GM19043 (cell line): Measurements from ENCODE around the gene ROBO3.

Experiments used
- ATAC-seq: cut with Tn5 transposase; IDR thresholded peaks from one replicate; pipeline ENCODE4 v1.9.1; 2021; ENCODE audit warnings: low read depth; ENCODE audit not compliant: unreplicated experiment

ROBO3 gene

DNA sequence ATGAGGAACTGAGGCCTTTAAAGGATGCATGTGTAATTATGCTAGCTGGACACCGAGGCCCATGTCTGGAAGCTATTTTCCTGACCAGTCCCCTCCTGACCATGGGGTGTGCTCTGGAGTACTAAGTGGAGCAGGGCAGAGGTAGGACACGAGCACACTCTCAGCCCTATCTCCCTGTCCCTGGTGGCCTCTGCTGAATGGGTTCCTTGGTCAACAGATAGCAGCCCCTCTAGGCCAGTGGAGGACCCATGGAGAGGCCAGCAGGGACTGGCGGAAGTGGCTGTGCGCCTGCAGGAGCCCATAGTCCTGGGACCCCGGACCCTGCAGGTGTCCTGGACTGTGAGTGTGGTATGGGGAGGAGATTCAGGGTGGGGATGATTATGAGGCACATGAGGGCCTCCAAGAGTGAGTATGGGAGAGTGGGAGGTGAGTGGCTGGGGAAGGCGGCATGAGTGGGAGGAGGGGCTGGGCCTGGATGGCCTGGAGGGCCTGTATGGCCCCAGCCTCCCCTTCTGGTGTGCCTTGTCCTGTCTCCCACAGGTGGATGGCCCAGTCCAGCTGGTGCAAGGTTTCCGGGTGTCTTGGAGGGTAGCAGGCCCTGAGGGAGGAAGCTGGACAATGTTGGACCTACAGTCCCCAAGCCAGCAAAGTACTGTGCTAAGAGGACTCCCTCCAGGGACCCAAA lies 9.5 kb downstream of the ROBO3 start:
- no peak for ATAC-seq

GRCh38 chr11:124875401-124875800 lies 10.2 kb downstream of the ROBO3 start:
- ATAC-seq = no peak

DNA sequence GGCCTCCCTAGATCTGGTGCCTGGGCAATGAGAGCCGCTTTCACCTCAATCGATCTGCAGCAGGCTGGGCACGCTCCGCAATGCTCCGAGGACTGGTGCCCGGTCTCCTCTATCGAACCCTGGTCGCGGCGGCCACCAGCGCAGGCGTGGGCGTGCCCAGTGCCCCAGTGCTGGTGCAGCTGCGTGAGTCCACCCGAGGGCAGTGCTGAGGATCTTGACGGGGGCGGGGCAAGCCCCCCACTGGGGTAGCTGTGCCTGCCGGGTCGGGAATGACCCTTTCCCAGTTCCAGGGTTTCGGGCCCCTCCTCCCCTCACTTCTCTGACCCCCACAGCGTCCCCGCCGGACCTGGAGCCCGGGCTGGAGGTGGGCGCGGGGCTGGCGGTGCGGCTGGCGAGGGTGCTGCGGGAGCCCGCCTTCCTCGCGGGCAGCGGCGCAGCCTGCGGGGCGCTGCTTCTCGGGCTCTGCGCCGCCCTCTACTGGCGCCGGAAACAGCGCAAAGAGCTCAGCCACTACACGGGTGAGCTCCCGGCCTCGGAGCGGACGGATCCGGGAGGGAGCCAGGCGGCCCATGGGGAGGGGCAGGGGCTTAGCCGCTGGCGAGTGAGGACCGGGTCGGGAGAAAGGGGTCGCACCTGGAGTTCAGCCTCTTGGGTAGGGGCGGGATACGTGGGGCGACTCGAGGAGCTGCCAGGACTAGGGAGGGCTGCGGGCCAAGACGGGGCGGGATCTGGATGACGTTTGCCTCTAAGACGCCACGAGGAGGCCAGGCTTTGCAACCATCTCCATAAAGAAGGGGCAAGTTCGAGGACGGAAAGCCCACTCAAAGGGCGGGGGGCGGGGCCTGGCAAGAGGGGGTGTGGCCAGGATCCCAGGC lies 10.9 kb downstream of the ROBO3 start:
- ATAC-seq = peak; percentile 92

GRCh38 chr11:124876818-124877630 lies 11.8 kb downstream of the ROBO3 start:
- no peak for ATAC-seq

DNA sequence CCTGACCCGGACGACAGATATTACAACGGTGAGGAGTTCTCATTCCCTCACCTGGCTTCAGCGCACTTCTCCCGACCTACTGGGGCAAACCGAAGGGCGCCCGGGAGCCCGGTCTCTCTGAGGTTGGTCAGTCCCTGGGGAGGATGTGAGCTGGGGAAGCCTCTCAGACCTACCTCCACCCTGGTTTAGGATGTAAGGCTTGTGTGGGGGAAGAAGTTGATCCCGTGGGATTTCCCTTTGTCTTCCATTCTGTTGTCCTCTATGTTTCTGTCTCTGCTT lies 12.3 kb downstream of the ROBO3 start:
- ATAC-seq = no peak

DNA sequence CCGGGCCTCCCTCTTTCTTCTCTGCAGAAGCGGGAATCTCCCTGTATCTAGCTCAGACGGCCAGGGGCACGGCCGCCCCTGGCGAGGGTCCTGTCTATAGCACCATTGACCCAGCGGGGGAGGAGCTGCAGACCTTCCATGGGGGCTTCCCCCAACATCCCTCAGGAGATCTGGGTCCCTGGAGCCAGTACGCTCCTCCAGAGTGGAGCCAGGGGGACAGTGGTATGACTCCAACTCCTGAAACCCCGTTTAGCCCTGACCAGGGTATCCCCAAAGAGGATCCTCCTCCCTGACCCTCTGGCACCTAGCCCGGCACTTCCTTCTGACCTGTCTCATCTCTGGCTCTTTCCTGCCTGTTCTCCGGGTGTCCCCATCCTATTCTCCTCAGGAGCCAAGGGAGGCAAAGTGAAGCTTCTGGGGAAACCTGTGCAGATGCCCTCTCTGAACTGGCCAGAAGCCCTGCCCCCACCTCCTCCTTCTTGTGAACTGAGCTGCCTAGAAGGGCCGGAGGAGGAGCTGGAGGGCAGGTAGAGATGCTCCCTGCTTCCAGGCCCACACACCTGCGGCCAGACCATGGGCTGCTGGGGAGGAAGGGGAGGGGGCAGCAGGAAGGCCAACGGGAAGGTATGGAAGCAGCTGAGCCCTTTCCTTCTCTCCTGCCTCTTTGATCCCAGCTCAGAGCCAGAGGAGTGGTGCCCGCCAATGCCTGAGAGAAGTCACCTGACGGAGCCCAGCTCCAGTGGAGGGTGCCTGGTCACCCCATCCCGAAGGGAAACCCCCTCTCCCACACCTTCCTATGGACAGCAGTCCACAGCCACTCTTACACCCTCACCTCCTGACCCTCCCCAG lies 12.9 kb downstream of the ROBO3 start:
- no peak for ATAC-seq

DNA sequence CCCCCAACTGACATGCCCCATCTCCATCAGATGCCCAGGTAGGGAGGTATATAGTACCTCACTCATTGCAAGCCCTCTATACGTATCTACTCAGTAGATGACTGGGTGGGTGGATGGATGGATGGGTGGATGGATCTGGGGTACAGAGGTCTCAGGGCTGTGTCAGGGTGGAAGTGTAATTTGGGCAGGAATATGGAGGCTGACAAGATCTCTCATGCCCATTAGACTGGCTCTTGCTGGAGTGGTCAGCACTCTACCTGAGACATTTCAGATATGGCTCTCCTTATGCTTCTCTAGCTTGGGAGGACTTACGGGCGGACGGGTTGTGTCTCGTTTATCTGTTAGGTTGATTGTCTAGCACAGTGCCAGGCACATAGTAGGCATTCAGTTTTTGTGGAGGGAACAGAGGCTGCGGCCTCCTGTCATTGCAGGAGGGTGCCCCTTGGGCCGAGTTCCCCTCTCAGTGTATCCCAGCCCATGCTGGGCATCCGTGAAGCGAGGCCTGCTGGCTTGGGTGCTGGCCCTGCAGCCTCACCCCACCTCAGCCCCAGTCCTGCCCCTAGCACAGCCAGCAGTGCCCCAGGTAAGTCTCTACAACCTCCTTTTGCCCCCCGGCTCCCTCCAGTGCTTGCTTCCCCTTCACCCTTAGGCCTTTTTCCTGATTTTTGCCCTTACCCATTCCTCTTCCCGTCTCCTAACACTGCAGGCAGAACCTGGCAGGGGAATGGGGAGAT lies 13.7 kb downstream of the ROBO3 start:
- no peak for ATAC-seq

GRCh38 chr11:124879493-124880289 lies 14.5 kb downstream of the ROBO3 start:
- no peak for ATAC-seq

DNA sequence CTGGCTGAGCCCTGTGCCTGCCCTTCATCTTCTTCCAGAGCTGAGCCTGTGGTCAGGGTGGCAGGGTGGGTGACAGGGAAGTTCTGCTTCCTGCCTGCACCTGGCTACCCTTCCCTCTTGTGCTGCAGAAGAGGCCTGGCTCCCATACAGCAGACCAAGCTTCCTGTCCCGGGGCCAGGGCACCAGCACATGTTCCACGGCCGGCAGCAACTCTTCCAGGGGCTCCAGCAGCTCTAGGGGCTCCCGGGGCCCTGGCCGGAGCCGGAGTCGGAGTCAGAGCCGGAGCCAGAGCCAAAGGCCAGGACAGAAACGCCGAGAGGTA lies 15.0 kb downstream of the ROBO3 start:
- no peak for ATAC-seq

- ATAC-seq = no peak
These were observed 15.7 kb downstream of the ROBO3 start for GRCh38 chr11:124880958-124881357.

DNA sequence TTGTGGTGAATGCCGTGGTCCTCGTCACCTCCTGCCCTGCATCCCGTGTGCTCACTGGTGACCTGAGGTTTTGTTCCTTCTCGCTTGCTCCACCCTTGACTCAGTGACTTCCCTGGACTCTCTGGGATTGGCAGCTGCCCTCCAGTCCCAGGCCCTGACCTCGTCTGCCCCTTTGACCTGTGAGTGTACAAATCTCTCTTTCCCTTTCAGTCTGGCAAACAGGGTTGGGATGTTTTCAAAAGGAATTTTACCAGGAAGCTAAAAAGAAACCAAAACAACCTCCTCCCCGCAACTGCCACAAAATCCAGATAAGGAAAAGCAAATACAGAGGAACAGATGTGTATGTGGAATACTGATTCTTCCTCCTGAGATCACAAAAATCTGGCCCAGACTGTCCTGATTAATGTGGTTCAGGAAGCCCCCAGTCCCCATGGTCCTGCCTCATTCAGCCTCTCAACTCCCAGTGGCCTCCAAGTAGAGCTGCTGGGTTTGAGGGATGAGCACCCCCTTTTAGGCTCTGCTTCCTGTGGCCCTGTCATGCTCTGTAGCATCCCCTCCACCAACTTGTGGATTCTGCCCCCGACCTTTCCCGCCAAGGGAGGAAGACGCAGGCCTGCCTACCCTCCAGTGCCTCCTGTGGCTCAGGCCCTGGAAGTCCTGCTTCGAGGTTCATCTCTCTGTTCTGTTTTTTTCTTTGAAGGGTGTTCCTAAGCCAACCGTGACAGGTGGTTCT lies 17.3 kb downstream of the ROBO3 start:
- no peak for ATAC-seq

DNA sequence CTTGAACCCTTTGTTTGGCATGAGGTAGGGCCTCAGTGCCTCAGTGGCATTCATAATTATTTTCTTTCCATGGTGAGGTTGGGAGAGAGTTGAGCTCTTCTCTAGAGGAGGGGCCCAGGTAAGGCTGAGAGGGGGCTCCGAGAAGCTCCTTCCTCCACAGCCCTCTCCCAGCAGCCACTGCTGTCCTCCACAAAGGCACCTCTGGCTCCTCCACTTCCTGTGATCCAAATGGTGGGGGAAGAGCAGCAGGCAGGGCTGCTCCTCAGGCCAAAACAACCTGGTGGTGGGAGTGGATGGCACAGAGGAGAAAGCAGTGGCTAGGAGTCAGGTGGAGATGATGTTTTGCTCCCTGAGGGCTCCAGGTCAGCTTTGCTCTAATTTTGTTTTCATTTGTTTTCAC lies 19.1 kb downstream of the ROBO3 start:
- no peak for ATAC-seq

DNA sequence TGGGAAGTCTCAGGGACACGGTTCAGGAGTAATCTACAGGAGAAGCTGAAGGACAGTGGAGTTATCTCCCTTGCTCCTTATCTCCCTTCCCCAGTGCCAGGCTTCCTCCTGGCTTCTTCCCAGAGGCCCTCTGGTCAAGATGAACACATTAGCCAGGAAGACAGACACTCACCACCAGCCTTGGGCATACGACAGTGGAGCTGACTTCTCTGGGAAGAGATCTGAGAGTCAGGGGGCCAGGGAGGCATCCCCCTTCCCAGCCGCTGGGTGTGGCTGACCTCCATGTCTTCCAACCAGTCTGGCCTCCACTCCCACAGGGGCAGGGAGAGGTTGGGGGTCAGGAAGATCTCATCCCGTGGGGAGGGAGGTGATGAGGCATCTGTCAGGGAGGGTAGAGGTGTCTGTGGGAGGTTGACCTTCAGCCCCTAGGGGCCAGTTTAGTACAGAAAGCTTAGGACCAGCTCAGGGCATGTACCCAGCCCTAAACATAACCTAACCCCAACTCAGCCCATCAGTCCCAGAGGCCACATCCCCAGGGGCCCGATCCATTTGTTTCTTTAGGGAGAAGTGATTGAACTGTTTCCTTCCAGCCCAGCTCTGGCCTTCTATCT lies 19.7 kb downstream of the ROBO3 start:
- ATAC-seq = no peak

DNA sequence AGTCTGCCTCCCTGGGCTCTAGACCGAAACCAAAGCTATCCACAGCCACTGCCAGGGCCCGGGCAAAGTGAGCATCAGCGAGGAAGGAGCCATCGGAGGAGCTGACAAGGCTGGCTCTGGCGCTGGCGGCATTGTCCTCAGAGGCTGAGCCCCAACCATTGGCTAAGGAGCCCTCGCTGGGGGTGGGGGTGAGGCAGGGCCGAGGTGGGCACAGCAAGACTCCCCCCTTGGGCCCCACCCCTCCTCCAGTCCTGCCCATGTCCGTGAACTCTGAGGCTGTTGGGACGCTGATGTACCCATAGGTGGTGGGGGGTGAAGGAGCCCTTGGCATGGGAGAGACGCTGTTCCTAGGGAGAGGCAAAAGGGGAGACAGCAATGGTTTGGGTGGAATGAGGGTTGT lies 21.2 kb downstream of the ROBO3 start:
- no peak for ATAC-seq

- ATAC-seq = no peak
These were observed 21.9 kb downstream of the ROBO3 start for GRCh38 chr11:124886978-124887666.

- ATAC-seq = no peak
These were observed 22.4 kb downstream of the ROBO3 start for GRCh38 chr11:124887667-124888013.

DNA sequence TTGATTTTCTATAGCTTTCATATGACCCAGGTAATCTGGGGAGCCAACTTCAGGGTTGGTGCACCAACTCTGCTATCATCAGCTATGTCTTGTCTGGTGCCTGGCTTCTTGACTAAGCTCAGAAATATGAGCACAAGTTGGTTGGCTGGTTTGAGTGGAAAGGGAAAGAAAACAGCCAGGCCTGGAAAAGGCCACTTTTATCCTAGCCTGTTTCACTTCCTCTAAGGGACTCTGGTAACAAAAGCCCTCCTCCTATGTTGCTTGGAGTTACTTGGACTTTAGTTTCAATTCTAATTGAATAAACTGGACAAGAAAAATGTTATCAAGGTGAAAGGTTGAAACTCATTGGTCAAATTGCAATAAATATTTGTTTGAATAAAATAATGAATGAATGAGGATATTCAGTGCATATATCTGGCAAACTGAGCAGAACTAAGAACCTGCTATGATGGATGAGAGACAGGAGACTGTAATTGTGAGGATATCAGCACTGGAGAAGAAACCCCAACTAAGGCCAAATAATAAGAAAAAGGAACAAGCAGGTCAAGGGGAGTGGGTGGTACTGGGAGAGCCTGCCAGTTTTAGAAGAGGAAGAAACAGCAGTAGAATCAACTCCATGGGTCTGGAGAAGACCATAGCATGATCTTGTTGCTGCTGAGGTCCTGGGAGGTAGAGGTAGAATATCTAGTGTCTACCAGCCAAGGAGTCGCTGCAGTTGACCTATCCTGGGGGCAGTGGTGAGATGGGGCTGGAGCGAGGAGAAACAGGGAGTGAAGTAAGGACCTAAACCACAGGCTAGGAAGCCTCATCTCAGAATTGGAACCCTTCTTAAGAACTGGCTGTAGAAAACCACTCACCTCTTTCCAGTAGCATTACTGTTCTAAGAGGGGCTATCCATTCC lies 24.2 kb downstream of the ROBO3 start:
- no peak for ATAC-seq
